CD1c-positive myeloid dendritic cell (primary cell): ENCODE data around the gene RPTOR.

Experiments
- DNase-seq: peaks from one replicate; pipeline ENCODE4 v3.0.0-alpha.2; 2016; ENCODE audit errors: extremely low spot score

The RPTOR gene

GRCh38 chr17:80943346-80944145, 398.9 kb downstream of the RPTOR start:
- no peak for DNase-seq

DNA sequence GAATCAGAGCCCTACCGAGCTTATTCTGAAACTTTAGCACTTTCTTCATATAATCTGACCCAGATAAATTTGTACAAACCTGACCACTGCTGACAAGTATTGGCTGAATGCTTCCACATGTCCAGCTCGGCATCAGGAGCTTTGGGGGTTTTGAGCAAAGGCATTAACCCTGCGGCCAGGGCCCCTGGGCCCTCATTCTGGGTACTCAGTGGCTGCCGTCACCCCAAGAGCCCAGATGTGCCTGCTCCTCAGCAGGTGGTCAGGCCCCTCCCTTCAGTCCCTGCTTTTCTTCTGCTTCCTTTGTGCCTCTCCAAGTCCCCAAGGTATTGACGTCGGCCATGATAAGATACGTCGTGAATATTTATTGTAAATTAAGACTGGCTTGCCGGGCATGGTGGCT, 399.7 kb downstream of the RPTOR start:
- no peak for DNase-seq

DNA sequence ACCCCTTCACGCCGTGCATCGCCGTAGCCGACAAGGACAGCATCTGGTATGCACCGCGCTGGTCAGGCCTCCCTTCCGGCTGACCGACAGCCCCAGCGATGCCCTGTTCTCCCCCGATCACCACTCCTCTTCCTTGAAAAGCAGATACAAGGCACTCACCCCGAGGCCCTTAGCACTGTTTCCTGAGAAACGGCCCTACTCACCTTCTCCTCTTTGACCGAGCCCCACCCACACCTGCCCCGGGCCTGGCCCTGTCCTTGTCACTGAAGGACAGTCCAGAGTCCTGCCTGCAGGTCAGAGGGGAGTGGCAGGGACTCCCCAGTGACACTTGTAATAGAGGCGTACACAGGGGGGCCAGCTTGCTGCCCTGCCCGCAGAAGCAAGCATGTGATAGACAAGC, 401.1 kb downstream of the RPTOR start:
- DNase-seq = no peak

DNA sequence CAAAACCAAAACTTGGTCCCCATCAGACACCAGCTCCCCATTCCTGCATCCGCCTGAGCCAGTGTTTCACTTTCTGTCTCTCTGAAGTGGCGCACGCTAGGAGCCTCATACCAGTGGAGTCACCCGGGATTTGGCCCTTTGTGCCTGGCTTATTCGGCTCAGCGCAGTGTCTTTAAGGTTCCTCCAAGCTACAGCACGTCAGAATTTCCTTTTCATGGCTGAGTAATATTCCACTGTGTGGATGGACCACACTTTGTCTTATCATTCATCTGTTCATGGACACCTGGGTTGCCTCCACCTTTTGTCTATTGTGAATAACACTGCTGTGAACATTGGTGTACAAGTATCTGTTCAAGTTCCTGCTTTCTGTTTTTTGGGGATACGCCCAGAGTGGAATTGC, 401.8 kb downstream of the RPTOR start:
- no peak for DNase-seq

DNA sequence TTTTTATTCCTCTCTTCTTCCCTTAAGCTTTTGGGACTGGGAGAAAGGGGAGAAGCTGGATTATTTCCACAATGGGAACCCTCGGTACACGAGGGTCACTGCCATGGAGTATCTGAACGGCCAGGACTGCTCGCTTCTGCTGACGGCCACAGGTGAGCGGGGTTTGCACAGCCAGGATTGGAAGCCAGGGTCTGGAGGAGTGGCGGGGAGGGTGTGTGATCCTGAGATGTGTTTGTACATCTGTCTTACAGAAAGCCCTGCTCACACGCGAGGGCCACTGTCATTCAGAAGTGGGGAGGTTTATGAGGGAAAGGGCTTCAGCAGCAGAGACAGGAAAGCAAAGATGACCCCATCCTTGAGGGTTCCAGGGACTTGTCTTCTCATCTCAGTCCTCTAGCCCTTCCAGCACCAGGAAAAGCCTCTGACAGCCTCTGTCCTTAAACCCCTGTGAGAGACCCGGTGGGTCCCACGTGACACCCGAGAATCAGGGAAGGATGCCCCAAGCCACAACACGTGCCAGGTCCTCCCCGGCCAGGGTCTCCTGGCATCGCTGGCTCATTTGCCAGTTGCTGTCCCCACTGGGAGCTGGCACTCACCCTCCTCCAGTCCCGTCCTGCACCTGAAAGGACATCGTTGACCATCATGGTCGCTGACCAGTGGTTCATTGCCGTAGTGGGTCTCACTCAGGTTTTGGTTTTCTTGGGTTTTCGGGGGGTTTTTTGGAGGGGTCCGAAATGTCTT, 402.7 kb downstream of the RPTOR start:
- no peak for DNase-seq

DNA sequence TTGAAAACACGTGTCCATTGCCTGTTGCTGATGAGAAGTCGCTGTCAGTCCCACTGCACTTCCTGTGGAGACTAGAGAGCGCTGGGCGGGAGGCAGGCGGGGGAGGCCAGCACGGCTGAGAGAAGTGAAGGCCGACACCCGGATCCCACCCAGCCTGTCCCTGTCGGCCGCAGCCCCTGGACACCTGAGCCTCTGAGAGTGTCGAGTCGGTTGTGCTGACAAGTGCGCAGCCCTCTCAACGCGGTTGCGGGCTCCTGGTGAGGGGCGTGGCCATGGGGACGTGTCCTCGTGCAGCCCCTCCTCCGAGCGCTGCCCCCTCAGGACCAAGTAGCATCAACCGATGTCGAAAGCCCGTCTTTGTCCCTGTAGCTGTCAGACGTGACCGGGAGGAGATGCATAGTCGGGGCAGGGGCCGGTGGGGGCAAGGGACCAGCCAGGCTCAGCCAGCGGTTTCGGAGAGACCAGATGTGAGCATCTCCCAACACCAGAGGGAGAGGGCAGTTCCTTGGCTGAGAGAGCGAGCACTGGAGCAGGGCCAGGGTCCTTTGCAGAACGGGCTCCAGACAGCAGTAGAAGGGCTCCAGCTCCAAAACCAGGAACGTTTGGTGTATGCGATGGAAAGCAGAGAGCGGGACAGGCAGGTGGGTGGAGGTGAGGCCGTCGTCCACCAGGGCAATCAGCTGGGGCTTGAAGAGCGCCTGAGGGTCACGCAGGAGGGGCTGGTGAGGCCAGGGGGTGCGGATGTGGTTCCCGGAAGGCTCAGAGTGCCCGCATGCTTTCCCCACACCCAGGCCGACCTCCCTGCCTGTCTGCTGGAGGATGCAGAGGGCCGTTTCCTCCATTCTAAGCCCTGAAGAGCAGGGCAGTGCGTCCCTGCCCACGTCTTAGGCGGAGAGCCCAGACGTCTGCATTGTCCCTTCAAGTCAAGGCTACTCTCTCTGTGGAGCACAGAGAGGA, 403.7 kb downstream of the RPTOR start:
- no peak for DNase-seq

DNA sequence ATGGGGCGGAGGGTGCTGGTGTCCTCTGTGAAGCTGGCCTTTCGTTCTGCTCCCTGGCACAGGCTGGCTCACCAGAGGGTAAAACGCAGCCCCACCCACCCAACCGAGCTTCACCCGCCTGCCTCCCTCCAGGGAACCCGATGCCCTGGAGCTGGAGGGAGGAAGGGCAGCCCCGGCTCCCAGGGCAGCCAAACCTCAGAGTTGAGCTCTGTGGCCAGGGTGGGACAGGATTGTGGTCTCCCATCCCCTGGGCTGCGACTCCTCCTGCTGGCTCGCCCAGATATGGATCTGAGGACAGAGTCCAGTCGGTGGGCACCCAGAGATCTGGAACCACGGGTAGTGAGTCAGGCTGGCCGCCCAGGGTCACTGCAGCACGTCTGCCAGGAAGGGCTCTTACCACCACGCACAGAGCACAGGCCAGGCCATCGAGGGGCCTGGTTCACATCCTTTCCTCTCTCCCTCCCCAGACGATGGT, 404.4 kb downstream of the RPTOR start:
- DNase-seq = no peak

DNA sequence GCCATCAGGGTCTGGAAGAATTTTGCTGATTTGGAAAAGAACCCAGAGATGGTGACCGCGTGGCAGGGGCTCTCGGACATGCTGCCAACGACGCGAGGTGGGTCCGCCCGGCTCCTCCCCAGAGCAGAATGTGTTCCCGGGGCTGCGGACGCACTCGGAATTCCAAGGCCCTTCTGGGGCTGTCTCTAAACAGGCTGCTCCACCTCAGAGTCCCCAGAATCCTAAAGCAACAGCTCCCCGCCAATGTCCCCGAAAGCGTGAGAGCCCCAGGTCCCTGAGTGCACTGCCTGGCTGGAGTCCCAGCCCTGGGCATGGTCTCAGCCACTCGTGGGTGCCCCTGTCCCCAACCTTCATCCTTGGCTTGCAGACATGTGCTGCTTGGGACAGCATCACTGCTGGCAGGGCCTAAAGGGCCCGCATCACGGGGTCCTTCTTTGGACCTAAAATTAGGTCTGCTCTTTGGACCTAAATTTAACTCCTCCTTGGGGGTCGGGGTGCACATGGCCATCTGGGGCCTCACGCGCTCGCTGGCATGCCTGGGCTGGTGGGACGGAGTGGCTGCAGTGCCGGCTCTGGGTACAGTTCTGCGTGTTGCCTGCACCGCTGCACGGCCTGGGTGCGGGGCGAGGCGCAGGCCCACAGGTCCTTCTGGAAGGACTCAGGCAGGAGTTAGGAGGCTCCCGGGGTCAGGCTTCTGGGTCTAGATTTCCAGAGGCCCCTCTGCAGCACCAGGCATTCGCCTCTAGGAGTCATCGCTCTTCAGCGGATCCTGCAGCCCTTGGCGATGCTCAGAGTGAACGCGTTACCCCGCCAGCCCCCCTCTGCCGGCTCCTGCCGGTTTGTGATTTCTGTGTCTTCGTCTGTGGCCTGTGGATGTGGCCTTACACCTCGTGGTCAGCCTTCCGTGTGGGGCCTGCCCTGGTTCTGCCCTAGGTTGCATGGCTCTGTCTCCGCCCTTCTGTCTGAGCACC, 405.1 kb downstream of the RPTOR start:
- no peak for DNase-seq

- no peak for DNase-seq
These were observed 406.0 kb downstream of the RPTOR start for GRCh38 chr17:80950466-80951120.

DNA sequence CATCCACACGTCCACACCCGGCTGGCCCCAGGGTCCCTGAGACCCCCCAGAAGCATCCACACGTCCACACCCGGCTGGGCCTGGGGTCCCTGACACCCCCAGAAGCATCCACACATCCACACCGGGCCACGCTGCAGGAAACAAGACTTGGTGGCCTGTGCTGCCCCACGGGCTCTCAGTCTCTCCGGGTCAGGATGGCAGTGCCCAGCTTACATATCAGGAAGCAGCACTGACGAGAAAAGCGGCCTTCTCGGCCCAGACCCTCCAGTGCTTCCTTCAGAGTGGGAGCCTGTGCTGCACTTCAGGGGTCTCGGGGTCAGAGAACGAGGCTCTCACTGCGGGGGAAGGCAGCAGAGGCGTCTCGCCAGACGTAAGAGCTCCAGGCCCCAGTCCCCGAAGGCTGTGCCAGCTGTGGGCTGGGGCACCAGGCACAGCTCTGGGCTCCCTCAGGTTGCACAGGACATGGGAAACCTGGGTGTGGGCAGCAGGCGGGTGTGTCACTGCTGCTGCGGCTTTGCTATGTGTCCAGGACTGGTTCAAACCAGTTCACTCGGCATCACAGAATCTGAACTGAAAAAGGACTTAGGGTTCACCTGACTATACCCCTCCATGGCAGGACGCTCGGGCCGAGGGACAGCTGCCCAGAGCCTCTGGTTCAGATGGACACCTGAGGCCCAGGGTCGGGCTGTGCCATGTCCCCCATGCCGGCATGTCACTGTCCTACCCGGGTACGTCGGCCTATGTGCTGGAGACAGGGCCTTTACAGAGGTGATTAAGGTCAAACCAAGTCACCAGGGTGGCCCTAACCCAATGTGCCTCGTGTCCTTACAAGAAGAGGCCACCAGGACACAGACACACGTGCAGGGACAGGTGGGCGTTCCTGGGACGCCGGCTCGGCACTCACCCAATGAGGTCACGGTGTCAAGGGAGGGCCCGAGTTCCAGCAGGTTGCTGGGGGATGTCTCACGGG, 406.8 kb downstream of the RPTOR start:
- no peak for DNase-seq

- no peak for DNase-seq
These were observed 407.7 kb downstream of the RPTOR start for GRCh38 chr17:80952291-80952690.

GRCh38 chr17:80953471-80954315, 409.1 kb downstream of the RPTOR start:
- no peak for DNase-seq

DNA sequence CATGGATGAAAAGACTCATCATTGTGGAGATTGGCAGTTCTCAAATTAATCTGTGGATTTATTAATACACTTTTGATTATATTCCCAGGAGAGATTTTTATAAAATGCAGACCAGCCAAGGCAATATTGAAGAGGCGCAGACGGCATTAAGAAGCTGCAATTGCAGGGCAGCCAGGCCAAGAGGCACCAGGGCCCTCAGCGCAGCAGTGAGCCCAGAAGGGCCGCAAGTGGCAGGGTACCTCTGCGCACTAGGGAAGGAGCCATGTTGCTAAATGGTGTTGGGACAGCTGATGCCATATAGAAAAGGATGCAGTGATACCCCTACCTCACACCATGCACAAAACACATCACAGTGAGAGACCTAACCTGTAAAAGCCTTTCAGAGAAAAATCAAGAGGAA, 410.4 kb downstream of the RPTOR start:
- no peak for DNase-seq

DNA sequence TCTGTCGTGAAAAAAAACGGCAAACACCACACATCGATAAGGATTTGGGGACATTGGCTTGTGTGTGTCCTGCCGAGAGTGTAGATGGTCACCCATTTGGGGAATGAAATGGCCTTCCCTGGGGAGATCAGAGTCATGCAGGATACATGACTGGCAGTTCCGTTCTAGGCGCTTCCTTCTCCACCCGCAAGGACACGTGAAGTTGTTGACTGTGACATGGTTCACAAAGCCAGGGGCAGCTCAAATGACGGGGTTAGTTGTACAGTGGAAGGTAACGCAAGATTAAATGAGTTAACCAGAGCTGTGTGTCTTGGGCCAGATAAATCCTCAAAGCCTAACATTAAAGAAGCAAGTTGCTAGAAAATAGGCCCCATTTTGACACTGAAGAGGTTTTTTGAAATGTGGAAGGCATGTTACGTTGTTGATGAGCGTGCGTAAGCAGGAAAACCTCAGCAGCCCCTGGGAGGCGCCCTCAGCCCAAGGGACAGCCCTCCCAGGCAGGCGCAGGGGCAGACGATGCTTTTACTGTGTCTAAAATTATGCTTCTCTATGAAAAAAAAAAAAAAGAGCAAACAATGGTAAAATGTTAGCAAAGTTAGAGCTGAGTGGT, 411.1 kb downstream of the RPTOR start:
- DNase-seq = no peak

GRCh38 chr17:80956321-80957190, 411.9 kb downstream of the RPTOR start:
- no peak for DNase-seq

DNA sequence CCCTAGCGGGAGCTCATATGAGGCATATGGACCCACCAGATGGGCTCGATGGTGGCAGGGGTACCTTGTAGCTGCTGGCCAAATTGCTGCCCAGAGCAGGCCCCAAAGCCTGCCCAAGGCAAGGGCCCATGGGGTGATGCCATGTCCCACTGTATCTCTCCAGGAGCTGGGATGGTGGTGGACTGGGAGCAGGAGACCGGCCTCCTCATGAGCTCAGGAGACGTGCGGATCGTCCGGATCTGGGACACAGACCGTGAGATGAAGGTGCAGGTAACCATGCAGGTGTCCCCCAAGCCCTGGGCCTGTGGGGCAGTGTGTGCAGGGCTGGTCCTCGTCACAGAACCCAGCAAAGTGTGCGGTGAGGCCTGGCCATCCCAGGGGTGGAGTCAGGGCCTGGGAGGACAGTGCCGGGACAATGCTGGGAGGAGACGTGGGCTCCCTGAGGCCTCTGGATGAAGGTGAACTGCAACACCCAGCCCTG, 412.9 kb downstream of the RPTOR start:
- no peak for DNase-seq
